NT2/D1 (cell line): ENCODE results near the gene PANX2.

ENCODE experiments used
- SUZ12 ChIP-seq: IDR thresholded peaks from 2 replicates; pipeline ENCODE4 v1.6.1; 2011; ENCODE audit not compliant: insufficient read length, insufficient read depth; ENCODE audit errors: extremely low read depth
- YY1 ChIP-seq: IDR thresholded peaks from 2 replicates; pipeline ENCODE4 v1.6.1; 2011; ENCODE audit not compliant: insufficient read length, insufficient read depth
- ZNF274 ChIP-seq: IDR thresholded peaks from 2 replicates; pipeline ENCODE4 v1.6.1; 2011; ENCODE audit warnings: mild to moderate bottlenecking, low read depth, low read length

DNA sequence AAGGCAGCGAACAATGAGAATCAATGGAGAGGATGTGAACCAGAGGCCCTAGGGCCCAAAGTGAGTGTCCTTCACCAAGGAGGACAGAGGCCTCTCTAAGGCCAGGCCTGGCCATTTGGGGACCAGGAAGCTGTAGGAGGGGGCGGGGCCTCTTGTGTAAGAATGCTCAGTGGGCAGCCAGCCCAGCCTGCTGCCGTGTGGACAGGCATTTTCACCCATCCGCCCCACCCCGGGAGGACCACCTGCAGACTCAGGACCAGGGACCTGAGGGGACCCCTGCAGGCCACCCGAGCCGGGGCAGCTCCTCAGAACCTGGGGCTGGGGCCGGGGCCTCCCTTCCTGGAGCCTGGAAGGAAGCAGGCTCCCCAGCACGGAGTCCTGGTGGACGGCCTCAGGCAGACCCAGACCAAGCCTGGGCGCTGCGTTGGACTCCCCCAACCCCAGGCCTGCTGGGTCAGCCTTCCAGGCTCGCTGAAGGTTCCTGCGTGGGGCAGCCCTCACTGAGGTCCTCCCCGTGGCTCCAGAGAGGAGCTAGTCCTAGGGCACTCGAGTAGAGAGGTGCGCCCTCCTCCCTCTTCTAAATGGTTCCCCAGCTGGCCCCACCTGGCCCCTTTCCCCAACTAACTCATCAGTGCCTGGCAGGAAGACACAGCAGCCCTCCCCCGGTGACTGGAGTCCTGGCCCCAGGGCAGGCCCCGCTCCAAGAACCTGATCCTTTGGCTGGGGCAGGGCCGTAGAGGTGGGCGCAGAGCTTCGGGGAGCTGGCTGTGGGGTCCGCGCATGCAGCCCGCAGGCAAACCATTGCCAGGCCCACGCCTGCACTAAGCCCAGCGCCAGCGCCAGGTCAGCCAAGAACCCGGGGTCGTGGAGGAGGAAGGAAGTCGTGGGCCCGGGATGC, 13.7 kb downstream of the PANX2 start:
- TF ChIP-seq YY1 (no peak), ZNF274 (no peak), SUZ12 (no peak)
